HEK293 (cell line): ENCODE data around the gene RTL1.

ENCODE experiments used
- CTCF ChIA-PET: fragments of 350-600 bp; formaldehyde crosslinking; extraction: SDS; loops from one replicate; lab custom pipeline; 2021; ENCODE audit warnings: antibody characterized with exemption; lab: Yijun Ruan, JAX
- POLR2A ChIA-PET: fragments of 300-600 bp; formaldehyde crosslinking; extraction: SDS; loops from one replicate; lab custom pipeline; 2020; ENCODE audit warnings: antibody characterized with exemption, inconsistent platforms; lab: Yijun Ruan, JAX
- H3K27ac ChIP-seq: fragments of 200-500 bp; sonication (Bioruptor generic); 2 replicates; pipeline ENCODE4 v1.5.1; 2014; ENCODE audit warnings: low read depth, low read length, control low read depth, inconsistent platforms; ENCODE audit errors: extremely low read depth
- H3K36me3 ChIP-seq, 2 experiments: fragments of 200-500 bp in 1 of 2; sonication (Bioruptor generic) in 1 of 2; 1 replicate in 1 of 2; 2 replicates in 1 of 2; pipeline ENCODE4 v1.5.1; 2014 to 2017; ENCODE audit warnings: inconsistent platforms in 2 of 2, low read length in 2 of 2; ENCODE audit not compliant: control insufficient read depth in 2 of 2, insufficient read depth in 1 of 2
- H3K4me1 ChIP-seq: fragments of 200-500 bp; sonication (Bioruptor generic); 2 replicates; pipeline ENCODE4 v1.5.1; 2014; ENCODE audit warnings: mild to moderate bottlenecking, low read length, inconsistent platforms; ENCODE audit not compliant: control insufficient read depth, insufficient read depth
- H3K4me3 ChIP-seq: 2 replicates; pipeline ENCODE4 v1.5.1; 2011; ENCODE audit warnings: low read depth, mild to moderate bottlenecking, control low read depth, low read length, moderate library complexity
- H3K9me3 ChIP-seq: fragments of 200-500 bp; sonication (Bioruptor generic); 2 replicates; pipeline ENCODE4 v1.5.1; 2014; ENCODE audit warnings: low read depth, low read length, inconsistent platforms; ENCODE audit not compliant: control insufficient read depth, insufficient read depth
- BCL6B ChIP-seq: fragments of 450-650 bp; formaldehyde crosslinking; IDR thresholded peaks from 2 replicates; pipeline ENCODE4 v1.5.1; 2017; ENCODE audit warnings: missing biosample characterization, missing genetic modification characterization
- GLIS1 ChIP-seq: fragments of 450-650 bp; formaldehyde crosslinking; IDR thresholded peaks from 2 replicates; pipeline ENCODE4 v1.5.1; 2016; ENCODE audit warnings: missing biosample characterization, missing genetic modification characterization
- HIC1 ChIP-seq: fragments of 450-650 bp; formaldehyde crosslinking; IDR thresholded peaks from 2 replicates; pipeline ENCODE4 v1.5.1; 2016; ENCODE audit warnings: missing biosample characterization, missing genetic modification characterization
- IKZF3 ChIP-seq: fragments of 450-650 bp; IDR thresholded peaks from 2 replicates; pipeline ENCODE4 v1.5.0; 2018; ENCODE audit warnings: missing biosample characterization, mild to moderate bottlenecking, missing genetic modification characterization, moderate library complexity
- WT1 ChIP-seq: fragments of 450-650 bp; formaldehyde crosslinking; IDR thresholded peaks from 2 replicates; pipeline ENCODE4 v1.5.1; 2016; ENCODE audit warnings: missing biosample characterization, missing genetic modification characterization
- ZBTB1 ChIP-seq: fragments of 450-650 bp; formaldehyde crosslinking; IDR thresholded peaks from 2 replicates; pipeline ENCODE4 v1.5.1; 2016; ENCODE audit warnings: missing biosample characterization, missing genetic modification characterization
- ZBTB17 ChIP-seq: fragments of 450-650 bp; formaldehyde crosslinking; IDR thresholded peaks from 2 replicates; pipeline ENCODE4 v1.5.1; 2016; ENCODE audit warnings: missing biosample characterization, missing genetic modification characterization
- ZFHX2 ChIP-seq: fragments of 450-650 bp; formaldehyde crosslinking; conservative IDR thresholded peaks from 2 replicates; pipeline ENCODE4 v1.5.1; 2016; ENCODE audit warnings: missing biosample characterization, missing genetic modification characterization
- ZNF10 ChIP-seq: fragments of 450-650 bp; formaldehyde crosslinking; IDR thresholded peaks from 2 replicates; pipeline ENCODE4 v1.5.1; 2017; ENCODE audit warnings: missing biosample characterization, missing genetic modification characterization
- ZNF16 ChIP-seq: fragments of 450-650 bp; formaldehyde crosslinking; IDR thresholded peaks from 2 replicates; pipeline ENCODE4 v1.5.1; 2016; ENCODE audit warnings: low read depth, missing biosample characterization, missing genetic modification characterization
- ZNF23 ChIP-seq: fragments of 450-650 bp; formaldehyde crosslinking; IDR thresholded peaks from 2 replicates; pipeline ENCODE4 v1.5.1; 2016; ENCODE audit warnings: missing biosample characterization, missing genetic modification characterization, borderline replicate concordance
- ZNF394 ChIP-seq: fragments of 450-650 bp; formaldehyde crosslinking; IDR thresholded peaks from 2 replicates; pipeline ENCODE4 v1.5.1; 2016; ENCODE audit warnings: missing biosample characterization, missing genetic modification characterization, mild to moderate bottlenecking, moderate library complexity, borderline replicate concordance
- ZNF548 ChIP-seq: fragments of 450-650 bp; formaldehyde crosslinking; IDR thresholded peaks from 2 replicates; pipeline ENCODE4 v1.5.1; 2016; ENCODE audit warnings: missing biosample characterization, missing genetic modification characterization
- ZNF549 ChIP-seq: fragments of 450-650 bp; IDR thresholded peaks from 2 replicates; pipeline ENCODE4 v1.5.1; 2018; ENCODE audit warnings: missing biosample characterization, missing genetic modification characterization, mild to moderate bottlenecking, inconsistent platforms, moderate library complexity
- ZNF558 ChIP-seq: fragments of 450-650 bp; formaldehyde crosslinking; IDR thresholded peaks from 2 replicates; pipeline ENCODE4 v1.5.1; 2016; ENCODE audit warnings: missing biosample characterization, missing genetic modification characterization
- ZNF658 ChIP-seq: fragments of 450-650 bp; formaldehyde crosslinking; IDR thresholded peaks from 2 replicates; pipeline ENCODE4; 2016; ENCODE audit warnings: missing biosample characterization, missing genetic modification characterization
- ZNF677 ChIP-seq: fragments of 450-650 bp; IDR thresholded peaks from 2 replicates; pipeline ENCODE4 v1.5.0; 2018; ENCODE audit warnings: missing biosample characterization, mild to moderate bottlenecking, missing genetic modification characterization, moderate library complexity
- ZNF704 ChIP-seq: fragments of 450-650 bp; formaldehyde crosslinking; IDR thresholded peaks from 2 replicates; pipeline ENCODE4 v1.5.1; 2016; ENCODE audit warnings: missing biosample characterization, missing genetic modification characterization
- ZNF843 ChIP-seq: fragments of 450-650 bp; formaldehyde crosslinking; IDR thresholded peaks from 2 replicates; pipeline ENCODE4 v1.5.1; 2016; ENCODE audit warnings: missing biosample characterization, missing genetic modification characterization
- TF ChIP-seq, protein P1 (sequence below): fragments of 450-650 bp; formaldehyde crosslinking; IDR thresholded peaks from 2 replicates; pipeline ENCODE4 v1.5.1; 2016; ENCODE audit warnings: missing biosample characterization, missing genetic modification characterization

The RTL1 gene

DNA sequence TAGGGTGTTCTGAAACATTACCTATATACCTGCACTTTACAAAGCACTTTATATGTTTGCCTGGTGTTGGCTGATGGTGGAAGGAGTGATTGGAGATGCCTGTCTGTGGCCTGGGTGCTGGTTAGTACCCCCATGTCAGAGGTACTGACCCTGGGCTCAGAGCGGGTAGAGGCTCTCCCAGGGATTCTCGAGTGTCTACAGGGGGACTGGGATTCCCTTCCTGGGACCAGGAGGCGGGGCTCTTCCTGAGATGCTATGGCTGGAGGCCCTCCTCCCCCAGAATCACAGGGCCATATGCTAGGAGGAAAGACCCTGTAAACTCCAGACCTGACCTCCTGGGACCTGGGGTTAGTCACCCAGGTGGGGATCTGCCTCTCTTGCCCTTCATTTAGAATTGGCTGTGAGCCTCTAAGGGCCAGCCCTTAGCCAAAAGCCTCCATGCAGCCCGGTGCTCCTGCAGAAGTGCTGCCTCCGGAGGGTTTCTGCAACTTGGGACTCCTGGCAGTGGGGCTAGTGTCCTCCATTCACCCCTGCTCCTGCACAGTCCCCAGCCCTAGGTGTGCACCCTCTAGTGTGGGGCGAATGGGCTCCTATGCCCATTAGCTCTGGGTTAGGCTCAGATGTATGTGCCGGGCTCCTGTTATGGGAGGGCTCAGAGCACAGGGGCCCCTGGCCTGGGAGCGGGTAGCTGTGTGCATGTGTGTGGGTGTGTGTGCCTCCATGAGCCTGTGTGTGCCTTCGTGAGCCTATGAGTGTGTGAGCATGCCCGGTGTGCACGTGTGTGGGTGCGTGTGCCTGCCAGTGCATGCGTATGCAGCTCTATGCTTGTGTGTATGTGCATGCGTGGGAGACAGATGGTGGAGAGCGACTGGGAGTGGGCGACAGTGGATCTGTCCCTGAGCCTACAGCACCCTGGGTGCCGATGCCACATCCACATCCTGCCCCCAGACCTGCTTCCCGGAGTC, 36.6 kb downstream of the RTL1 start (continued):
- TF ChIP-seq ZFHX2 (peak; percentile 94), ZNF677 (no peak), ZNF843 (tag by site-specific recombination) (no peak), ZNF10 (tag by site-specific recombination) (no peak), ZBTB17 (no peak), WT1 (no peak)

- POLR2A ChIA-PET = no interaction called here
Observed at GRCh38 chr14:100865682-100866591, 37.6 kb downstream of the RTL1 start.

DNA sequence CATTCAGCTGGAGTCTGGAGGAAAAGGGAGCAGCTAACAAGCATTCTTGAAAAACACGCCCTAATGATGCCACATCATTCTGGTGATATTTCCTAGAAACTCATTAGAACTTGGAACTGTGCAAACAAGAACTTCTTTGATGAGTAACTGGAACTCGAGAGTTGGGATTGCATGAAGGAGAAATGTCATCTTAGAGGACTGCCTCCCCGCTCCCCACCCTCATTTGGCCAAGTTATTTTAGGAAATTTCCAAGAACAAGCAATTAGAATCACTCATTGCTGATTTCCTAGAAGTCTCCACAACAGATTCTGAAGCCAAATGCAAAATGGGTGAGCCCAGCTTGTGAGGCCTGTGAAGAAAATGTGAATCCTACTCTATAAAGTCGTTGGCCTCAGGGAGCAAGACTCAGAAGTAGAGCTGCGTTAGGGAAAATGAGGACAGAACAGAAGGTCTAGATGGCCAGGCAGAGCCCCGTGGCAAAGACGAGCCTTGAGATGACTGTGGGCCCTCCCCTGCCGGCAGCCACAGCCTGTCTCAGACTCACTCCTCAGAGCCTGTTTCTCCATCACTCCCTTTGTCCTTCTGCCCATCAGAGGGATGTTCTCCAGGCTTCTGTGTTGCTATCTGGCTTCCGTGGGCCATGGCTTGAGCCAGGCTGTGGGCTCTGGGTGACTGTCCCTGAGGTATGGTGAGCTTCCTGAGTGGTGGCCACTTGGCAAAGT, 38.4 kb downstream of the RTL1 start:
- TF ChIP-seq BCL6B (0 out of 2 replicates have a peak, but pooled peaks have one; percentile 24), ZNF704 (tag by site-specific recombination) (no peak)
- TF ChIP-seq, protein P1, sequence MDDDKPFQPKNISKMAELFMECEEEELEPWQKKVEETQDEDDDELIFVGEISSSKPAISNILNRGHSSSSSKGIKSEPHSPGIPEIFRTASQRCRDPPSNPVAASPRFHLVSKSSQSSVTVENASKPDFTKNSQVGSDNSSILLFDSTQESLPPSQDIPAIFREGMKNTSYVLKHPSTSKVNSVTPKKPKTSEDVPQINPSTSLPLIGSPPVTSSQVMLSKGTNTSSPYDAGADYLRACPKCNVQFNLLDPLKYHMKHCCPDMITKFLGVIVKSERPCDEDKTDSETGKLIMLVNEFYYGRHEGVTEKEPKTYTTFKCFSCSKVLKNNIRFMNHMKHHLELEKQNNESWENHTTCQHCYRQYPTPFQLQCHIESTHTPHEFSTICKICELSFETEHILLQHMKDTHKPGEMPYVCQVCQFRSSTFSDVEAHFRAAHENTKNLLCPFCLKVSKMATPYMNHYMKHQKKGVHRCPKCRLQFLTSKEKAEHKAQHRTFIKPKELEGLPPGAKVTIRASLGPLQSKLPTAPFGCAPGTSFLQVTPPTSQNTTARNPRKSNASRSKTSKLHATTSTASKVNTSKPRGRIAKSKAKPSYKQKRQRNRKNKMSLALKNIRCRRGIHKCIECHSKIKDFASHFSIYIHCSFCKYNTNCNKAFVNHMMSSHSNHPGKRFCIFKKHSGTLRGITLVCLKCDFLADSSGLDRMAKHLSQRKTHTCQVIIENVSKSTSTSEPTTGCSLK = no peak
- POLR2A ChIA-PET = no interaction called here
- H3K9me3 ChIP-seq = no peaks in the 10 kb centered on the region
- no peak overlapping the region for H3K27ac ChIP-seq
- no peaks in the 10 kb centered on the region for H3K4me1 ChIP-seq
- no peaks in the 10 kb centered on the region for H3K36me3 ChIP-seq
- H3K4me3 ChIP-seq = no peak overlapping the region
- CTCF ChIA-PET = interaction anchor here (0.5 to 0.6 kb wide), 2 partner anchors 236 to 240 kb away, joined by 3 read pairs; no protein-coding TSS in a partner anchor

More at GRCh38 chr14:100865682-100866591, 37.6 kb downstream of the RTL1 start:
- Histone ChIP-seq H3K36me3 (no peaks in the 10 kb centered on the region), H3K9me3 (no peaks in the 10 kb centered on the region), H3K4me3 (no peak overlapping the region), H3K4me1 (no peaks in the 10 kb centered on the region), H3K27ac (no peak overlapping the region)
- TF ChIP-seq ZNF394 (tag by site-specific recombination) (no peak), ZNF16 (tag by site-specific recombination) (no peak), ZNF549 (no peak), ZNF548 (tag by site-specific recombination) (no peak), ZNF558 (no peak), ZBTB1 (tag by site-specific recombination) (no peak), HIC1 (tag by site-specific recombination) (no peak), IKZF3 (tag by site-specific recombination) (no peak), ZNF23 (tag by site-specific recombination) (no peak), GLIS1 (tag by site-specific recombination) (no peak), WT1 (no peak), ZNF658 (tag by site-specific recombination) (no peak)
- CTCF ChIA-PET = no interaction called here
